Cerebellar nuclear complex (tissue), 1 donor: ENCODE measurements around the gene OVOL2.
"Not testable (repeated sequence)": the region's sequence is repeated elsewhere in the genome, so short reads cannot be mapped to it uniquely, and the experiment has no call there.

ENCODE experiments used
- DNase-seq, 2 experiments: peaks; one replicate each; lab custom pipeline; 2025; lab: John Stamatoyannopoulos, UW

The OVOL2 gene

DNA sequence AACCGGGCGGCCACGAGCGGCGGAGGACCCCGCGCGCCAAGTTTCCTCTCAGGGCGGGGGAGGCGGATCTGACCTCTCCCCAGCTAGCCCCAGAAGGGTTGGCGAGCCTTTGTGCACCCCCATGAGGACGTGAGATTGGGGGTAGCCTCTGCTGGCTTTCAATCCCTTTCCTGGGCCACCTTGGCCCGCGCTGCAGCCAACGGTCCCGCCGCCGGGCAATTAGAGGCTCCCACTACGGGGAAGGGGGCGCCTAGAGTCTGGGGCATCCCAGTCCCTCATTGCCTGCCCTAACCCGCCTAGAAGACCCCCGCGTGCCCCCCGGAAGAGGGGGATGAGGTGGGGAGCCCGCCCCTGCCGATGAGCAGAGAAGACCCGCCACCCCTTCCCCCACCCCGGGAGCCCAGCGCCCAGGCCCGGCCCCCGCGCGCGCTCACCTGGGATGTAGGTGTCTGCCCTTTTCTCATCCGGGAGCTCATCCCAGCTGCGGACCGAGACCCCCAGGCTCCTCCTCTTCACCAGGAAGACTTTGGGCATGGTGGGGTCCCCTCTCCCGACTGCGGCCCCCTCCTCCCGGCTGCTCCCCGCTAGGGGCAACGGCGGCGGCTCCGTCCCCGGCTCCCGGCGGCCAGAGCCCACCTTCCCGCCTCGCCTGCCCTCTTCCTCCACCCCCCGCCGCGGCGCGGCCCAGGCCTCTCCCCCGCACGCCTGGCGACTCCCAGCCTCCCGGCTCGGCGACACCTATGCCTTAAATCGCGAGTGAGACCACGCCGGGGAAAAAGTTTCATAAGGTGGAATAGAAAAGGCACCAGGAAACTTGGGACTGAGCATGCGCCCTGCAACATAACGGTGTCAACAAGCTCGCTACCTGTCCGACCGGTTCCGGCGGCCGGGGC is at the start of gene OVOL2:
TSS of gene OVOL2 (minus strand) at position 816 of the 893 bp plus-strand sequence. CDS start at position 534, 282 bp downstream.
- DNase-seq = no peak

DNA sequence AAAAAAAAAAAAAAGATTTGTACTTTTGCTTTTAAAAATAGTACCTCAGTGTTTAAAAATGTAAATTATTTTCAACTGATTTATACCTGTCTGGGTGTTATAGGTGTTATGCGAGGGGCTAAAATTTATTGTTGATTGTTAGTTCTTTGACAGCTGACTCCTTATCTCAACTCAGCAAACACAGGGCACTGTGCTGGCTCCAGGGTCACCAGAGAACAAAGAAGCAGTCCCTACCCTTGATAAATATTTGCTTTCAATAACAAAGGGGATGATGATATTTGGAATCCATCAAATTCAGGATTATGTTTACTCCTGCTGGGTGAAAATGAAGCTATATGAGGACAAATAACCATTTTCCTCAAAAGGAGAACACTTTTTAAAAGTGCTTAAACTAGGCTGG is 45.8 kb upstream of the OVOL2 start:
- DNase-seq = no peak

DNA sequence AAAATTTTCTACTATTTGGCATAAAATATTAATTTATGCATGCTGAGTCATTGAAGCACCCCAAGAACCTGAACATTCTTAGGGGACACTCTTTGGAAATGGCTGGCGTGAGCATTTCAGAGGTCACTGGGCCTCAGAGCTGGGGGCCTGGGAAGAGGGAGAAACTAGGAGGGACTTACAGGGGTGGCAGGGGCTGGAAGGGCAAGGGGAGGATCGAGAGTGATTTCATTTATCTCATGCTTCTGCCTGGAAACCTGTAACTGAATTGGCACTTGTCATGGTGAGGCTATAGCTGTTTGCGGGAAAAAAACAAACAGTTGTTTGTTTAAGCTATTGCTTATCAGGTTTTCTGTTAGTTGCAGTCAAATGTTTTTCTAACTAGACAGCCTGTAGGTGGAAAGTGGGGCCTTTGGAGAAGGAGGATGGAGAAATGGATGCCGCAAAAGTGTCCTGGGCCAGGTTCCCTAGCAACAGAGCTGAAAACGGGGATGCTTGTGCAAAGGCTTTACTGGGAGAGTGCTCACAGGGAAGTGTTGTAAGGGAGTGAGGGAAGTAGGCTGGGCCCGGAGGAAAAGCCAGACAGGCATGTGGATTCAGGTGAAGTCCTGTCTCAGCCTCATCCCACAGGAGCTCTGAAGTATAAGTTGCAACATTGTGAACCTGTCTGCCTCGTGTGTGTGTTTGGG is 43.6 kb upstream of the OVOL2 start:
- no peak for DNase-seq

DNA sequence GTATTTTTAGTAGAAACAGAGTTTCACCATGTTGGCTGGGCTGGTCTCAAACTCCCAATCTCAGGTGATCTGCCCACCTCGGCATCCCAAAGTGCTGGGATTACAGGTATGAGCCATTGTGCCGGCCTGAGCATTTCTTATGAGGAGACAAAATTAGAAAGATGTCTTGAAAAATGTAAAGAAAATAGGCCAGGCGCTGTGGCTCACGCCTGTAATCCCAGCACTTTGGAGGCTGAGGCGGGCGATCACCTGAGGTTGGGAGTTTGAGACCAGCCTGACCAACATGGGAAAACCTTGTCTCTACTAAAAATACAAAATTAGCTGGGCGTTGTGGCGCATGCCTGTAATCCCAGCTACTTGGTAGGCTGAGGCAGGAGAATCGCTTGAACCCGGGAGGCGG is 42.9 kb upstream of the OVOL2 start:
- DNase-seq = not testable (repeated sequence)

DNA sequence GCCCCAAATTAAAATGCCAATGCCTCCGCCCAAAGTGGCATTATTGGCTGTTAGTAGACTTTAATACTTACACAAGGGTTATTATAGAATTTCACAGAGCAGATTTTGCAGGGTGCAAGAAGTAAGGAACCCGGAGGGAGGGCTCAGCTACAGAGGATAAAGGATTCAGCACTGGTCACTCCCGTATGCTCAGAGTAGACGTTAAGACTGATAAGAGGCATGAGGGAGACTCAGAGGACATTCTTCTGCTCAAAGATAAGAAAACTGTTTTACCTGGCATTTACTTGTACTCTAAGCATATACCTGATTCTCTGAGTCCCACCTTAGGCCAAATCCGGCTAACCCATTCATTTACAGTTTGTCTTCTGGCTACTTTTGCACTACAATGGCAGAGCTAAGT is 36.5 kb upstream of the OVOL2 start:
- no peak for DNase-seq

DNA sequence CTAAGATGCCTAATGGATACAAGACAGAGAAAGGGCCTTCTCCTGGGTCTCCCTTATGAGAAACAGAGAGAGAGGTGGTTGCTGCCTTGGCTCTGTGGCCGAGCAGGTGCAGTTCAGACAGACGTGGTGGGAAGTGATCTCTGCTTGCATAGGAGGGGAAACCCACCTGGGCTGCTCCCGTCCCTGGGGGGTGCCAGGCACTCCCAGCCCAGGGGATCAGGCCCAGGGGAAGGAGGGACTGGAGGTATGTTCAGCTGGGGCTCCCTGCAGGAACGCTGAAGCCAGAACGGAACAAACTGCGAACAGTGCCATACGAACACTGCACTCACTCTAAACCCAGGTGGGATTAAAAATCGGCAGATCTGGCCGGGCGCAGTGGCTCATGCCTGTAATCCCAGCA is 35.7 kb upstream of the OVOL2 start:
- DNase-seq = no peak

DNA sequence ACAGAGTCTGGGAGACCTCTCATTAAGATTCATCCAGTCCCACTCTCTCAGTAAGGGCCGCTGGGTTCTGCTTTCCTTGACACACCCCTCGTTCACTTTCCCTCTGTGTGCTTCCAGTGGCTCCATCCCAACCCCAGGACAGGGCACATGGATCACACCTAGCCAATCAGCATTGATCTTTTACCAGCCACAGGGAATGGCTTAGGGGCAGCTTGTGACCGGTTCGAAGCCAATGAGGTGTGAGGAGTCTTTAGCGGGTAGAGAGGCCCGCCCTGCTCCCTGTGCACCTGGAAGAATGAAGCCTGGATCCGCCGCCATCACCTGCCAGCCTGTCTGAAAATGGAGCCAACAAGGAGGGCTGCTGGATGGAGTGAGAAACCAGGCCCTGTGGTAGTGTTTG is 35.2 kb upstream of the OVOL2 start:
- no peak for DNase-seq

DNA sequence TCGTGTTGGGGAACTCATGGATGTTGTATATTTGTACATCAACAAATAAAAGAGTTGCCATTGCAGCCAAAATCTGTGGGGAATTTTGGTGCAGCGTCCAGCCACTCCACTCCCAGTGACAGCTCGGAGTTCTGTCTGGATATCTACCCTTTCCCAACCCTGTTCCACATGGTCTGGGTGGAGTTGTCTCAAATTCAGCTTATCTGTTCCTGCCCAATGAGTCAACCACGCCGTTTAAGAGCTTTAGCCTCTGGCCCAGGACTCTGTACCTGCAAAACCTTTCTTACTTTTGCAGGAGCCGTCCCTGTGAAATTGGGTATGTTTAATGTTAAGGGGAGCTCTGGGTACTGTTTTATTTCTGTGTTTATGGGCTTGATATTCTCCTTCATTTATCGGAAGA is 33.9 kb upstream of the OVOL2 start:
- no peak for DNase-seq

DNA sequence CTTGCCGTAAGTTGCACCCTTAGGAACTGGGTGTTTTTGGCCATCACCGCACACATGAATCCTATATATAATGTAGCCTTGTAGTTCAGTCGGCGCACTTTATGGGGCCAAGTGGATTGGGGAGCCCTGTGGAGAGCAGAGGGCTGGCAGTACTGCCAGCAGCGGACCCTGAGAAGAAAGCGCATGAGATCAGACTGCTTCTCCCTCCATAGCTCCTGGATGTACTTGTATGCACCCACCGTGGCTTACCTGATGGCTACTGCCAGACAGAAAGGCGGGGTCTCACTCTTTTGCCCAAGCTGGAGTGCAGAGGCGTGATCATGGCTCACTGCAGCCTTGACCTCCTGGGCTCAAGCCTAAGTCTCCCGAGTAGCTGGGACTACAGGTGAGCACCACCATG is 32.8 kb upstream of the OVOL2 start:
- no peak for DNase-seq

DNA sequence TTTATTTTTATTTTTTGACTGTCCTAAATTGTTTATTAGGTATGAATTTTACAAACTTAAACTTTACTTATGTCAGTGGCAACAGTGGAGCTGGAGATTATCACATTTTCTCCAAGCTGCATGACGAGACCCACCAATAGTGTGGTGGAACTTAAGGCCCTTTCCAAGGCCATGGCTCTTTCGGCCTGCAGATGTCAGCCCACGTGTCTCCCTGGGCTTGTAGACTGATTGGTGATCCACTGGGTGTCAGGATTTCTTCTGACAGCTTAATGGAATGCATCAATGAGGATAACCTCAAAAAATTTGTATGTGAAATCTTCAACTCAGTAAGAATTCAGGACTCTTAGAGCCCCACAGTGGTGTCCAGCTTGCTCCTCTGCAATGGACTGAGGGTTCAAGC is 32.3 kb upstream of the OVOL2 start:
- DNase-seq = no peak

DNA sequence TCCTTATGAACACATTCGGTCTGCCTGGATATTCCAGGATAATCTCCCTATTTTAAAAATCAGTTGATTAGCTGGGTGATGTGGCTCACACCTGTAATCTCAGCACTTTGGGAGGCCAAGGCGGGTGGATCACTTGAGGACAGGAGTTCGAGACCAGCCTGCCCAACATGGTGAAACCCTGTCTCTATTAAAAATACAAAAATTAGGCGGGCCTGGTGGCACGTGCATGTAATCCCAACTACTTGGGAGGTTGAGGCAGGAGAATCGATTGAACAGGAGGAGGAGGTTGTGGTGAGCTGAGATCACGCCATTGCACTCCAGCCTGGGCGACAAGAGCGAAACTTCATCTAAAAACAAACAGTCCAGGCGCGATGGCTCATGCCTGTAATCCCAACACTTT is 31.1 kb upstream of the OVOL2 start:
- not testable (repeated sequence) for DNase-seq

DNA sequence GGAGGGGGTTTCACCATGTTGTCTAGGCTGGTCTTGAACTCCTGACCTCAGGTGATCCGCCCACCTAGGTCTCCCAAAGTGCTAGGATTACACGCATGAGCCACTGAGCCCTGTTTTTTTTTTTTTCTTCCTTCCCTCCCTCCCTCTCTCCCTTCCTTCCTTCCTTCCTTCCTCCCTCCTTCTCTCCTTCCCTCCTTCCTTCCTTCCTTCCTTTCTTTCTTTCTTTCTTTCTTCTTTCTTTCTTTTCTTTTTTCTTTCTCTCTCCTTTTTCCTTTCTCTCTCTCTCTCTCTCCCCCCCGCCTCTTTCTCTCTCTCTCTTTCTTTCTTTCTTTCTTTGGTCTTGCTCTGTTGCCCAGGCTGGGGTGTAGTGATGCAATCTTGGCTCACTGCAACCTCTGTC is 30.6 kb upstream of the OVOL2 start:
- DNase-seq = not testable (repeated sequence)

DNA sequence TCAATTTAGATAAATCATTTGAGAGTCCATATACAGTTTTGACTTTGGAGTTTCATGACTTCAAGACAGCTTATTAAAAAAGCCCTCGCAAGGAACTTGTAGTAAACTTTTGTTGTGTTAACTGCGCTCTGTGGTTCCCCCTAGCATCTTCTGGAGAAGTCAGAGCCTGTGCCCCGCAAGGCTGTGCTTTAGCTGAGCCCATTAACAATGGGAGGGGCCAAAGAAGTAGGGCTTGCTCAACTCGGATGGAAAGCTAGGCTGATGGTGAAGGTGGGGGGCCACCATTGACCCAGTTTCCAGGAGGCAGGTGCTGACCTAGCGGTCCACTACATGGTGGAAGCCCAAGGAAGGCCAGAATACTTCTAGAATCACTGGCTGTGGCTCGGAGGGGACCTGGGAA is 29.3 kb upstream of the OVOL2 start:
- DNase-seq = no peak

DNA sequence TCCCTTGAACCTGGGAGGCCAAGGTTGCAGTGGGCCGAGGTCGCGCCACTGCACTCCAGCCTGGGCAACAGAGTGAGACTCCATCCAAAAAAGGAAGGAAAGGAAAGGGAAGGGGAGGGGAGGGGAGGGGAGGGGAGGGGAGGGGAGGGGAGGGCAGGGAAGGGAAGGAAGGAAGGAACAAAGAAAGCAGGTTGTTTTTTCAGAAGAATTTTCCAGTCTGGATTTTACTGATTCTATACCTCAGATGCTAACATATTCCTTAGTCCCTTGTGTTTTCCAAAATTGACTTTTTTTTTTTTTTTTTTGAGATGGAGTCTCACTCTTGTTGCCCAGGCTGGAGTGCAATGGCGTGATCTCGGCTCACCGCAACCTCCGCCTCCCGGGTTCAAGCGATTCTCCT is 23.1 kb upstream of the OVOL2 start:
- DNase-seq = not testable (repeated sequence)

DNA sequence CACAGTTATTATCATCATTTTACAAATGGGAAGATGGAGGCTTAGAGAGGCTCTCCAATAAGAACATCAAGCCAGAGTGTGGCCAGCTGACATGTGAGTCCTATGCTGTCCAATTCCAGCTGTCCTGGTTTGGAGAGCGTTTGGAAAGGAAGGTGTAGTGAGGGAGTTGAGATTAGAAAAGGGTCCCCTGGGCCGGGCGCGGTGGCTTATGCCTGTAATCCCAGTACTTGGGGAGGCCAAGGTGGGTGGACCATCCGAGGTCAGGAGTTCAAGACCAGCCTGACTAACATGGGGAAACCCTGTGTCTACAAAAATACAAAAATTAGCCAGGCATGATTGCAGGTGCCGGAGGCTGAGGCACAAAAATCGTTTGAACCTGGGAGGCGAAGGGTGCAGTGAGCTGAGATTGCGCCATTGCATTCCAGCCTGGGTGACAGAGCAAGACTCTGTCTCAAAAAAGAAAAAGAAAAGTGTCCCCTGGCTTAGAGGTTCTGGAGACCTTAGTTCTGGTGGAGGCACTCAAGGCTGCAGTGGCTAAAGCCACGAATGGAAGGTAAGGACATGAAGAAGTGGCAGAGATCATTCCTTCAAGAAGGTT is 22.1 kb upstream of the OVOL2 start:
- DNase-seq = no peak

DNA sequence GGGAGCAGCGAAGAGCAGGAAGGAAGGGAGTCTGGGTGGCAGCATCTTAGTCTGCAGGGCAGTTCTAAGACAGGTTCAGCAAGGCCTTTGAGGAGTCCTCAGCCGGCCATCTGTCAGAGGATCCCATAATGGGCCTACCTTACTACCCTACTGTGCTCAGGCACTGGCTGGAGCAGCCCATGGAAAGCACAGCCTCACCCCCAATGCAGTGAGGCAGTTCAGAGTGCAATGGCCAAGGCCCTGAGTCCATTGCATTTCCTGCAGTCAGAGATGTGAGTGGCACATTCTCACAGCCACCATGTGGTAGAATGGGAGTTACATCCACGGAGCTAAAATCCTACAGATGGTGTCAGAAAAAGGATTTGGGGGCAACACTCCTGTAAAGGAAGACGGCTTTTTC is 19.4 kb upstream of the OVOL2 start:
- DNase-seq = no peak

DNA sequence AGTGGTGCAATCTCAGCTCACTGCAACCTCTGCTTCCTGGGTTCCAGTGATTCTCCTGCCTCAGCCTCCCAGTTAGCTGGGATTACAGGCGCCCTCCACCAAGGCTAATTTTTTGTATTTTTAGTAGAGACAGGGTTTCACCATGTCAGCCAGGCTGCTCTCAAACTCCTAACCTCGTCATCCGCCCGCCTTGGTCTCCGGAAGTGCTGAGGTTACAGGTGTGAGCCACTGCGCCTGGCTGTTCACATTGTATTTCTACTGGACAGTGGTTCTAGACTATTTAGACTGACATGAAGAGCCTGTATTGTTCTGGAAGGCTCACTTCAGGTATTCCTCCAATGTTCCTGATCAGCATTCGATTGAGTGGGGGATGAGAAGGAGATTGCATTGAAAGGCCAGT is 14.8 kb upstream of the OVOL2 start:
- DNase-seq = no peak

DNA sequence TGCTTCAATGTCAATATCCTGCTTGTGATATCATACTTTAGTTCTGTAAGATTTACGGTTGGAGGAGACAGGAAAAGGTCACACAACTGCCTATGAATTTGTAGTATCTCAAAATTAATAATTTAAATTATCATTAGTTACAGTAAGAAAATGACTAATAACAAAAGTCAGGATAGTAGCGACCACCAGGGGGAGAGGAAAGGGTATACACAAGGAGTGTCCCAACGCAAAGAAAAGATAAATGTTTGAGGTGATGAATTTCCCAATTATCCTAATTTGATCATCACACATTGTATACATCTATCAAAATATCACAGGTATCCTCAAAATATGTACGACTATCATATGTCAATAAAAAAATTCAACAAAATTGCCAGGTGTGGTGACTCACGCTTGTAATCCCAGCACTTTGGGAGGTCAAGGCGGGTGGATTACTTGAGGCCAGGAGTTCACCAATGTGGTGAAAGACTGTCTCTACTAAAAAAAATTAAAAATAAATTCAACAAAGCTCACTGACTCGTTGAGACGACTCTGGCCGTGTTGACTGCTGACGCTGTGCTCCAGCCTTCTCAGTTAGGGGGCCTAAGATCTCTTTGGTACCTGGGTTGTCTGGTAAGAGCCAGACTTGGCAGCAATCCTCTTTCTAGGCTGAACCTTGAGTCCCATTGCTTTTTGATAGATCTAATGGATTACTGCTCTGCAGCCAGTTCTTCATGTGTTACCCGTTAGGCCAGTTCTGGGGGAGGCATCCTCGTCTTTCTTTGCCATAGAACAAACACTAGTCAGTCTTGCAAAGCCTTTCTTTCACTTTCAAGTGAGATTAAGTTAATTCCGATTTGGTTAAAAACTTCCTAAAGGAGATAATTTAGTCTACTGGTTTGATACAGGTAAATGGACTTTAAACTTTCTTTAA is 9.0 kb upstream of the OVOL2 start:
- DNase-seq = no peak

DNA sequence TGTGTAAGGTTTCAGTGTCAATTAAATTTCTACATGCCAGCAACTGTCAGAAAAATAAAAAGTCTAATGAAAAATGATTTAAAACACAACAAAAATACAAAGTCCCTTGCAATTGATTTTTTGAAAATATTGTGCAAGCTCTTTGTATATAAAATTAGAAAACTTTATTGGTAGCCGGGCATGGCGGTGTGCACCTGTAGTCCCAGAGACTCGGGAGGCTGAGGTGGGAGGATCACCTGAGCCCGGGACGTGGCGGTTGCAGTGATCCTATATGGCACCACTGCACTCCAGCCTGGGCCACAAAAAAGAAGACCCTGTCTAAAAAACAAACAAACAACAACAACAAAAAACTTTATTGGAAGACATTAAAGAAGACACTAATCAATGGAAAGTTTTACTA is 6.0 kb upstream of the OVOL2 start:
- DNase-seq = no peak

DNA sequence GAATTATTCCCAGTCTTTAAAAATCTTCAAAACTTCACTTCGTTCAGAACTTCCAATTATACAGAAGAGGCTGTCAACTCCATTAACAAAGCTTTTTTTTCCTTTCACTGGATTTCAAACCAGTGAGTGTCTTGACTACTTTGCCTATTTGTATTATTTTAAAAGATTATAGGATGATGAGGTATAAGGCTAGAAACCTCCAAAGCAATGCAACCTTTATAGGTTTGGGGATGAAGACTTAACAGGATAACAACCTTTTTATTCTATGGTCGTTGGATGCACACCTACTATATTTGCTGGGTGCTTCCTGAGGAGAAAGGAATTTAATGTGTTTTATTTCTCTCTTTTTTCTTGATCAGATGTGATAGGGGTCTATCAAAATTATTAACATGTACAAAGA is 1.9 kb upstream of the OVOL2 start:
- no peak for DNase-seq

DNA sequence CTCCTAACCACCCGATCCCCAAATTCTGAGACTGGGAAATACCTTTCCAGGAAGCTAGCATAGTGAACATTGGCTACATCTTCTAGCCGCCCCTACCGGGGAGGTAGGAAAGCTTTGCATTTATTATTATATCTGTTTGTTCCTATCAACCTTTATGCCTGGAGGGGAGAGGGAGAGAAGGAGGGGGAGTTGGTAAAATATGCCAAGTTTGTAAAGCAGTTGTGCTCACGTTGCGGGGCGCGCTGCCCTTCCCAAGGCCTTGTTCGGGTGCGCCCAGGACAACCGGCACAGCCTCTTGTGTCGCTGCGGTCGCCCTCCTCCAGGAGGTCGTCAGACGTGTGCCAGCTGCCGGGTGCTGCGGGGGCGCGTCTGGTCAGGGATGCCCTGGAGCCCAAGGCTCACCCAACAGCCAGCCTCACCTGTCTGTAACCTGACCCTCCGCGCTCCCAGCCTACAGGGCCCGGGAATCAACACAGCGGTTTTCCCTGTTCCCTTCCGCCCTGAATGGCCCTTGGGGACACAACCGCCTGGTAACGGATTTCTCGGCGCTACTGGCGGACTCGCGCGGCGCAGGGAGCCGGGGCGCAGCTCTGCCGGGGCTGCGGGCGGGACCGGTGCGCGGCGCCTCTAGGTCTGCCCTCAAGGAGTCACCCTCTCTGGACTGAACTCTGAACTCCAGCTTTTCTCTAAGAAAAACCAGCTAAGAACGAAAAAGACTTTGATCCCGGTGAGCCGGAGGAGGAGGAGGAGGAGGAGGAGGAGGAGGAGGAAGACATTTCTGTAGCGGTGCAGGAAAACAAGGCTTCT is 1.1 kb upstream of the OVOL2 start:
- DNase-seq = no peak
